Measurements from ENCODE around the gene CD38.

The CD38 gene

GRCh38 chr4:15902746-15903145, 124.6 kb downstream of the CD38 start:
- DNase-seq: no peak

Measured in cerebellar nuclear complex (tissue), 1 donor.